Gastrocnemius medialis (tissue), 4 donors: ENCODE results near the gene DHH.

ENCODE experiments used
- POLR2A ChIP-seq, 2 donors: fragments of 450-650 bp; IDR thresholded peaks; one replicate each; pipeline ENCODE4 v1.6.1; 2017; ENCODE audit warnings: antibody characterized with exemption in 2 of 2, mild to moderate bottlenecking in 2 of 2, moderate library complexity in 2 of 2
- TF ChIP-seq, protein P1 (sequence below), 5 experiments: fragments of 450-650 bp in 3 of 5; fragments of 200-600 bp in 2 of 5; sonication (generic) in 2 of 5; IDR thresholded peaks in 4 of 5; conservative IDR thresholded peaks in 1 of 5; 1 replicate in 4 of 5; 2 replicates in 1 of 5; pipeline ENCODE4 v1.5.1; 2016 to 2019; ENCODE audit warnings: antibody characterized with exemption in 5 of 5, mild to moderate bottlenecking in 3 of 5, moderate library complexity in 3 of 5

DNA sequence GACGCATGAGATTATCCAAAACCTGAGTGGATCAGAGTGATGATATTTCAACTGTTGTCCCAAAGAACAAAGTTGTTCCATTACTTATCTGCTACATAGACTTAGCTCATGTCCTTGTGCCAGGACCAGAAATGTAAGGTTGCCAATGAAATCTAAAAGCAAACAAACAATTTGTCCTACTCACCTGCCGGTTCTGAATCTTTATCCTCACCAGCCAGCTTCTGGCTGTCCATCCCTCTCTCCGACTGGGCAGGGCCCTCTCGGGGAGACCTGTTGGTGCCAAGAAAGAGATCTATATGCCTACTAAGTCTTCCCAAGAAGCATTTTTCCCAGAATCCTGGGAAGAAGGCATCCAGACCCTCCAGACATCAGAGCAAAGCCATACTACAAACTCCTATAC lies 39.5 kb downstream of the DHH start:
- TF ChIP-seq POLR2A (IDR thresholded peaks at IDR 0.05), result no peak
- TF ChIP-seq, protein P1, sequence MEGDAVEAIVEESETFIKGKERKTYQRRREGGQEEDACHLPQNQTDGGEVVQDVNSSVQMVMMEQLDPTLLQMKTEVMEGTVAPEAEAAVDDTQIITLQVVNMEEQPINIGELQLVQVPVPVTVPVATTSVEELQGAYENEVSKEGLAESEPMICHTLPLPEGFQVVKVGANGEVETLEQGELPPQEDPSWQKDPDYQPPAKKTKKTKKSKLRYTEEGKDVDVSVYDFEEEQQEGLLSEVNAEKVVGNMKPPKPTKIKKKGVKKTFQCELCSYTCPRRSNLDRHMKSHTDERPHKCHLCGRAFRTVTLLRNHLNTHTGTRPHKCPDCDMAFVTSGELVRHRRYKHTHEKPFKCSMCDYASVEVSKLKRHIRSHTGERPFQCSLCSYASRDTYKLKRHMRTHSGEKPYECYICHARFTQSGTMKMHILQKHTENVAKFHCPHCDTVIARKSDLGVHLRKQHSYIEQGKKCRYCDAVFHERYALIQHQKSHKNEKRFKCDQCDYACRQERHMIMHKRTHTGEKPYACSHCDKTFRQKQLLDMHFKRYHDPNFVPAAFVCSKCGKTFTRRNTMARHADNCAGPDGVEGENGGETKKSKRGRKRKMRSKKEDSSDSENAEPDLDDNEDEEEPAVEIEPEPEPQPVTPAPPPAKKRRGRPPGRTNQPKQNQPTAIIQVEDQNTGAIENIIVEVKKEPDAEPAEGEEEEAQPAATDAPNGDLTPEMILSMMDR (IDR thresholded peaks at IDR 0.05 in 4 of 5, conservative IDR thresholded peaks at IDR 0.05 in 1 of 5), result no peak
